Measurements from ENCODE around the gene LRRC46.

LRRC46 gene

DNA sequence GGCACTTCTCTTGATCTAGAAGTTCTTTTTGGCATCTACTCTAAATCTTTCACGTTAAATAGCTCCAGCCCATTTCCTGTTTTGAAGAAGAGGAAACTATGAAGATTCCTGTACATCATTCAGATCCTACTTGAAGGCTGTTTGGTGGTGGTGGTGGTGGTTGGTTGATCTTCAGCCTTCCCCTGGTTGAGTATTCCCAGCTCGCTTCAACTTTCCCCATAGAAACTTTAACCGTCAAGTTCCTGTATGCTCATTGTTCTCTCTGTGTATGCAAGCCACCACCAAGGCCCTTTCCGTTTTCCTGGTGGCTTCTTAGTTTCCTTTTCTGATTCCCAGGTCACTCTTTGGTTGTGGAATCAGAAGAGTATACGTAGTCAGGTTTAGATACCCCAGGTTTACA, 3.3 kb downstream of the LRRC46 start:
- no peak for DNase-seq

DNA sequence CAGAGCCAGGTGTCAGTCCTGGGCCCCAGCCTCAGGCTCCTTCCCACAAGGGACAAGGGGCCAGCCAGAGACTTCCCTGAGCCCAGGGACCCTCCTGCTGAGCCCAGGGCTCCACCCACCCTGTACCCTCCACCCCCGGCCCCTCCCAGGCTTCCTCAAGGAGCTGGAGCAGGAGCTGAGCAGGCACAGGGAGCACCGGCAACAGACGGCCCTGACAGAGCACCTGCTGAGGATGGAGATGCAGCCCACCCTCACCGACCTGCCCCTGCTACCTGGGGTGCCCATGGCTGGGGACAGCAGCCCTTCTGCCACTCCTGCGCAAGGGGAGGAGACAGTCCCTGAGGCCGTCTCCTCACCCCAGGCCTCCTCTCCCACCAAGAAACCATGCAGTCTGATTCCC, 5.1 kb downstream of the LRRC46 start:
- DNase-seq: no peak

DNA sequence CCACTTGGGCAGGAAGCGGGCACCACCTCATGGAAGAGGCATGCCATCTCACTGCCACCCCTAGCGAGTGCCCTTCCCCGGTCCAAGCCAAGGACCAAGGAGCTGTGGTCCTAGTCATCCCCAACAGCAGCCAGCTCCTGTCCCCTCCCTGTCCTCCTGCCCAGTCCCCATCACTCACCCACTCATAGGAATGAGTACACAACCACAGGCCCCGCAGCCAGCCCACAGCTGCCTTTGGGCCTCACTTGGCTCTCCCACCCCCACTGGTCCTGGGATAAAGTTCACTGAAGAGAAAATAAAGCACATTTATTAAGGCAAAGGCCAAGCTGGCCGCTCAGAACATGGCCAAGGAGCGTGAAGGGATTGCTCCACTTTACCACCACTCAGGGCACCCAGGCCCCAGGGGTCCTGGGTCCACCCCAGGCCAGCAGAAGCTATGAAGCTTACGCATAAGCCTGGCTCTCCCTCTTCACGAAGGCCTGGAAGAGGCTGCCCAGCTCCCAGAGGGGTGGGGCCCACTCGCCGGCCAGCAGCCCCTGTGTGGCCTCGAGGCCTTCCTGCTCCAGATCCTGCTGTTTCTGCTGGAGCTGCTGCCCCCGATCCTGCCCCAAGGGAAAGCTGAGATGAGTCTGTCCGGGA, 6.0 kb downstream of the LRRC46 start:
- no peak for DNase-seq

DNA sequence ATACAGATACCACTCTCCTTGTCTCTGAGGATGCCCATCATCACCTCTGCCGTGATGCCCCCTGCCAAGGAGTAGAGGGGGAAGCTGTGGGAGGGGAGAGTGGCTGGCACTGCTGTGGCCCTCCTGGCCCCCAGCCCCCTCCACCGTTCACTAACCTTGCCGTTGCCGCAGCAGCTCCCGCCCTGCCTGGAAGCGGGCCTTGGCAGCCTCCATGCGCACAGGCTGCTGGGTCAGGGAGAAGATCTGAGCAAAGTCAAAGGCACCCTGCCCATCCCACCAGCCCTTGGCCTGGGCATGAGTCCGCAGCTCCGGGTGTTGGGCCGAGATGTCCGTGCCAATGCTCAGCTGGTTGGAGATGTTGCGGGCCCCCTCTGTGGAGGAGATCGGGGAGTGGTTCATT, 7.2 kb downstream of the LRRC46 start:
- DNase-seq: no peak

DNA sequence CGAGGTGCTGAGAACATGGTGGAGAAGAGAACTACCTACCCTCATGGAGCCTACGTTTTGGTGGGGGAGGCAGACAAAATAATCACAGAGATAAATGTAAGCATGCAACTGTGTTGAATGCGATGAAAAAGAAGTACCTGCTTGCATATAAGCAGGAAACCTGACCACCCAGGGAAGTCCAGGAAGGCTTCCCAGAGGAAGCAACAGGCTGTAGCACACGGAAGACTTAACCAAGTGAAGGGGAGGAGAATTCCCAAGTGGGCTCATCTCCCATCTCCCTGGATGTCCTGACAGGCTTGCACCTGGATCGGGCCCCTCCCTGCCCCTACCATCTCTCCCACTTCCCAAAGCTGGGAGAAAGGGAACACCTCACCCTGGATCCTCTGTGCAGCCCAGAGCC, 7.6 kb downstream of the LRRC46 start:
- DNase-seq: no peak

DNA sequence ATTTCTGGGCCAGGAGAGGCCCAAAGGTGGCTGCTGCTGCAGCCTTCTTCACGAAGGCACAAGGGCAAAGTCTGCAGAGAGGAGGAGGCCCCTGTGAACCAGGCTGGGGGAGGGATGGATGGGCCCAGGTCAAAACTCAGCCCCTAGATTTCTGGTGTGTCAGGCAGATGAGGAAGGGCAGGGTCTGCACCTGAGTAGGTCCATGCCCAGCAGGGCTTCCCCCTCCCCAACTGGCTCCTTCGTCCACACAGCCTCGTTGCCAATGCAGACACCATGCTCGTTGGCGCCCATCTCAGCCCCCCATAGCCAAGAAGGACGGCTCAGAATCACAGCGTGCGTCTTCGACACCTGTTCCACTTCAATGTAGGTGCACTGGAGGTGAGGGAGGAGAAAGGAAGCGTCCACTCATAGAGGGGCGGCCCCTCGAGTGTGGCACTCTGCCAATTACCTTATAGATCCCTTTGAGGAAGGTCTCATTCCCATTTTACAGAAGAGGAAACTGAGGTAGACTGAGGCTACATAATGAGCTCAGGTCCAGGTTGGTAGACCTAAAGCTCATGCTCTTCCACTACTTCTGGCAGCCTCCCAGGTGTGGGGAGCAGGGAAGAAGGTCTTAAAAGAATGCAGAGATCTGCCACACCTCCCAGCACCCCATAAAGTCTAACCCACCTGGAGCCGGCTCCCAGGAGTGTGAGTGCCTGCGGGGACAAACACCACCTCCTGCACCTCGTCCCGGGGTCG, 8.7 kb downstream of the LRRC46 start:
- DNase-seq: no peak

DNA sequence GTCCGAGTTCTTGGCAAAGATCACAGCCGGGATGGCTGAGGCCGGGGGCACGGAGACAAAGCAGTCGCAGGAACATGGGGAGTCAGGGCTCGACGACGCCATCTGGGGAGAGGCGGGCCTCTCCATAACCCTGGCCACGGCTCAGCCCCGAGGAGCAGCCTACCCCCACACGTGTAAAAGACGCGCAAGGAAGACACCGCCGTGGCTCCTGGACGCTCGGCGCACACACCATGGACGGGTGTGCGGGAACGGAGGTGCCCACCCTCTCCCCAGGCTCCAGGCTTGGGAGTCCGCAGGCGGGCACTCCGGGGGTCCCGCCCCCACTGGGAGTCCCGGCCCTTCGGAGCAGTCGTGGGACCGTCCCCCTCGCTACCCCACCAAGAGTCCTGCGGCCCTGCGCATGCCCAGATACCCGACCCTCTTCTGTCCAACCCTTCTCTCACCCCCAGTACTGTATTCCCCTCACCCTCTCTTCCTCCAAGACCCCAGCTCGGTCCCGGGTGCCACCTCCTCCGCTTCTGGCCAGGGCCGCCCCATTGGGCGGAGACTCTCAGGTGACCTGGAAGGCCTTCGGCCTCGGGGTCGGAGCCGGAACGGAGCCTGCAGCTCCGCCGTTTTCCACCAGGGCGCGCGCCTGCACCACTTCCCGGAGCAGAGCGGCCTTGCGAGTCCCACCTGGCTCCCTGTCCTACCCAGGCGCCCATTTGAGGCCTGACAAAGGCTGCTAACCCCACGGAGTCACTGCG, 9.4 kb downstream of the LRRC46 start, which contains the start of gene SCRN2:
SCRN2 (minus strand) TSS at position 532 of the 746 bp plus-strand sequence; CDS start at position 102, 430 bp downstream.
- DNase-seq: peak; percentile 80

DNA sequence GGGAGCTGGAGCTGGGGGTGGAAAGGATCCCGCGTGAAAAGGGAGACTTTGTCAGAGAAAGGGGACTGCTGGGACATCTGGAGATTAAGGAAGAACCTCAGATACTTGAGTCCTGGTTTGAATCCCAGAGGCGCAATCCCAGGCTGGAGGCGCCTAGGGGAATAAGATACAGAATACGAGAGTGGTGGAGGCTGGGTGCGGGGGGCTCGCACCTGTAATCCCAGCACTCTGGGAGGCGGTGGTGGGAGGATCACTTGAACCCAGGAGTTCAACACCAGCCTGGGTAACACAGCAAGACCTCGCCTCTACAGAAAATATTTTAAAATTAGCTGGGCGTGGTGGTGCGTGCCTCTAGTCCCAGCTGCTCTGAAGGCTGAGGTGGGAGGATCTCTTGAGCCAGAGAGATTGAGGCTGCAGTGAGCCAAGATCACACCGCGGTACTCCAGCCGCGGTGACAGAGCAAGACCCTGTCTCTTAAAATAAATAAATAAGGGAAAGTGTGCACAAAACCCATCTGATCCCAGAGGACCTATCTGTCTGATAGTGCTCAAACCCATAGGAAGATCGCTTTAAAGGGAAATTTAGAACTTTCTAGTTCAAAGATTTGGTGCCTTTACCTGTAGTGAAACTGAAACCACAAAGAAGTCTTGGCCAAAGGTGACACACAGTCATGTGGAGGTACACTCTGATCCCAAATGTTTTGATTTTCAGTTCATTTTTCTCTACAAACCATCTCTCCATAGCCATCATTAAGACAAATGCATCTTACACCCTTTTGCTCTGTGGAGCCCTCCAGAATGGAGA, 10.2 kb downstream of the LRRC46 start:
- no peak for DNase-seq

DNA sequence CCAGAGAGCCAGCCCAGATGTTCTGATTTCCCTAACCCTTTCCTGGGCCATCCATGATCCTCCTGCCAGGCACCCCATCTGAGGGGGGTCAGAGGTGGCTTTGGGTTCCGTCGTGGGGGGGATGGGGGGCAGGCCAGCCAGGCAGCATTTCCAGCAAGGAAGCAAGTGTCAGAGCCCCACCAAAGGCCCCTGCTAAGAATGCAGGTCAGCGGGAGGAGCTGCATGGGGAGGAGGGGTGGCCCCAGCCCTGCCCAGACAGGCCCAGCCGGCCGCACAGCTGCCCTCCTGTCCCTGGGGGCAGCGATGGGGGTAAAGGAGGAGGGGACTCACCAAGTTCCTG, 11.9 kb downstream of the LRRC46 start:
- DNase-seq: no peak

DNA sequence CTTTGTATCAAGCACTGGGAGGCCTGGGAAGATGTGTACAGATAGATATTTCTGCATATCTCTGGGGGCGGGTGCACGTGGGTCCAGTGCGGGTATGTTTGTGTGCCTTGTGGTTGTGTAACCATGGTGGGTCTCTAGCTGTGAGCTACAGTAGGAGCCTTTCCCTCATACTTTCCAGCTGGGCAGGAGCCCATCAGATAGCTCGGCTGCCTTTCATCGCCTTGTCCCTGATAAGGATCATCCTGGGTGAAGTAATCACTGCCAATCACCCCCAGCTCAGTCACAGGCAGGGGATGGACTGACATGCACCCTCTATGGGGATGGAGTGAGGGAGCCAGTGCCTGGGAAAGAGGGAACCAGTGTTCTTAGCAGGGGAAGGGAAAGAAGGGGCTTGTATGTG, 12.8 kb downstream of the LRRC46 start:
- no peak for DNase-seq

DNA sequence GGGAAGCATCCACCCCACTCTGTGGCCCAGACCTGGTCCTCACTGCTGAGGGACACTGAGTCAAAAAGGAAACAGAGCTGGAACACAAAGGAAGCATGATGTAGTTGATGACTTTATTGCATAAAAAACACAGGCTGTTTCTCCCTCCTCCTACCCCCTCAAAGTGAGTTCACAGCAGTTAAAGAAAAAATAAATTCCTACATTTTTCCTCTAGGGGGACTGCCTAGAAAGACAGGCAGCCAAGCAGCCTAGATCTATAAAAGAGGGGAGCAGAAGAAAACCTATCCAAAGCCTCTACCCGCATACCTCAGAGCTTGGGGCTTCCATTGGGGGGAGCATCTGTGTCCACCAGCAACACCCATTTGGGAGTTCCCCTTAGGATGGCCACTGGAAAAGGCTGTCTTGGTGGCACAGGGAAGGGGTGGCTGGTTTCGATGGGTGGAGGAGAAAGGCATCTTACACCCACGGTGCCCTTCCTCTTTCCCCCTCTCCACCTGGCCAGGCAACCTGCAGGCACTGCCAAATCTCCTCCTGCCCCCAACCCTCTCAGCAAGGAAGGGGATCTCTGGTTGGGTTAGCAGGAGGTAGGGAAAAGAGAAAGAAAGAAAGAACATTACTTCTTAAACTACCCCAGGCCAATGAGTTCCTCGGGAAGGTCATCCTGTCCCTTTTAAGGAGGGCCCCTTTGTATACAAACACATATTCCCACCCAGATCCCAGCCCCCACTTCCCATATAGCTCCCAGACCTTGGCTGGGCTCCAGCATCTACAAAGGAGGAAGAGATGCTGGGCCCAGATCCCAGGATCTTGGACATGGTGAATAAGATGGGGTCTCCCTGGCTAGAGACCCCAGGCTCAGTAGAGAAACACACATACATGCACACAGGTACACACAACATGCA, 13.6 kb downstream of the LRRC46 start:
- DNase-seq: no peak

DNA sequence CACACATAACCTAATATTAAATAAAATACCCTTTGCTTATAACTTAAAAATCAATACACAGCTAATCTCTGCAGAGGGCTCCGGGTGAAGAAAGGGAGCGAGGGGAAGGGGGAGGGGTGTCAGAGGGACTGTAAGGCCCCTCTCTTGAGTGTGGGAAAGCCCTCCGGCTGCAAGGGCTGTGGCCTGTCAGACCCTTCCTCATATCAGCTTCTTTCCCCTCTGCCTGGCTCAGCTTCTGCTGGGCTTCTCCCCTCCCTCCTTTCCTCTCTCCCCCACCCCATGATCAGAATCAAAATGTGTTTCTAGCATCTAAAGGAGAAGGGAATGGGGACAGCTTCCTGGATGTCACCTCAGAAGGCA, 14.2 kb downstream of the LRRC46 start:
- DNase-seq: no peak

DNA sequence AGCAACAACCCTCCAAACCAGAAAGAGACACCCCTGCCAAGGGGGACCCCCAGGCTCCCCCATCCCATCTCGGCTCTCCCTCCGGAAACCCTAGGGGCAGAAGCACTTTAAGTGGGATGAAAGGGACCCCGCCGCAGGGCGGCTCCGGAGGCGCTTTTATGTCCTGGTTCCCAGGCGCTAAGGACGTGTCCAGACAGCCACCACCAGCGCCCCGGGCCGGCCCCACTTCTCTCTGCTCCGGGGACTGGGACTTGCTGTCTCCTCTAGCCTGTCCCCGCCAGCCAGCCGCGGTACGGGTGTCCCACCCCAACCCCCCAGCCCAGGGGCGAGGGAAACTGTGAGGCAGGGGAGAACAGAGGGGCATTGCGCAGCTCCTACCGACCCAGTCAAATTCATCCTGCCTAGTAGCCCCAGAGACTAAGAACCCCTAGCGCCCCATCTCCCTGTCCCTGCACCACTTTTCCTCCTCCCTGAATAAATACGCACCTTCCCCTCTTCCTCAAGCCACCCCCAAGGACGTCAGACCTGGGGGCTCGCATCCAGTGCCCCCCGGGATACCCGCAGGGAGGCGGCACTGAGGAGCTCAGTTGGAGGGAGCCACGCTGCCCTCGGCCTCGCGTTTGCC, 15.4 kb downstream of the LRRC46 start:
- no peak for DNase-seq

DNA sequence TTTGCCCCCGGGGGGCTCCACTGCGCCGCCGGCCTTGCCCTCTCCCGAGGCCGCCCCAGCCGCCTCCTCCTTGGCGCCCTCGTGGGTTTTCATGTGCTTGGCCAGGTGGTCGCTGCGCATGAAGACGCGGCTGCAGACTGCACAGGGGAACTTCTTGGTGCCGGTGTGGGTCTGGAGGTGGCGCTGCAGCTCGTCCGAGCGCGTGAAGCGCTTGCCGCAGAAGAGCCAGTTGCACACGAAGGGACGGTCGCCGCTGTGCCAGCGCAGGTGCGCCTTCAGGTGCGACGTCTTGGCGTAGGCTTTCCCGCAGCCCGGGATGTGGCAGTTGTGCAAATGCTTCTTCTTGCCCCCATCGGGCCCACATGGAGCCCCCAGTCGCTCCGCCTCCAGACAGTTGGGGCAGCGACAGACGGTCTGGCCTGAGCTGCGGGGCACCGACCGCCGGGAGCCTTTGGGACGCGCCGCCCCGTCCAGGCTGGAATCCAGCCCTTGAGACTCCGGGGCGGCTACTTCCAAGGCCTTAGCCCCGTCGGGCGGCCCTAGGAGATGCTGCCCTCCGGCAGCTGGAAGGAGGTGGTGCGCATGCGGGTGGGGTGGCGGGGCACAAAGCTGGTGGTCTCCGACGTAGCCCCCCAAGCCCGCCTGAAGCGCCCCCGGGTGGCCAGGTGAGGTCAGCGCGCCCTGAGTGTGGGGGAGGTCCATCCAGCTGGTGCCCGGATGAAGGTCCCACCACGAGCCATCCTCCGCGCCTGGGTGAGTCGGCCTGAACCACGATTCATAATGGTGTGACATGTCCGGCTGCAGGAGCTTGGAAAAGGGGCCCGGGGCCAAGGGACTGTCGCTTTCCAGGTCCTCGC, 16.1 kb downstream of the LRRC46 start:
- DNase-seq: peak; percentile 10

DNA sequence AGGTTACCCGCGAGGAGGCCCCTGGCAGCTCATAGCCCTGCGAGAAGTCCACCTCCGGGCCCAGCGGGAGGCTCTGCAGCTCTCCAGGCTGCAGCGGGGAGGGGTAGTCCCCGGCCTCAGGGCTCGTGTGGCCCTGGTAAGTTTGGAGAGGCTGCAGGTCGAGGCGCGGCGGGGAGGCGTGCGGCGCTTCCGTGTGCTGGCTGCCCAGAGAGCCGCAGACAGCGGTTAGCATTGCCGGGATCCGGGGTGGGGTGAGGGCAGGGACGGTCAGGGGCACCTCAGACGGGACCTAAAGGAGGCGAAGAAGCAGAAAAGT, 16.7 kb downstream of the LRRC46 start:
- no peak for DNase-seq

DNA sequence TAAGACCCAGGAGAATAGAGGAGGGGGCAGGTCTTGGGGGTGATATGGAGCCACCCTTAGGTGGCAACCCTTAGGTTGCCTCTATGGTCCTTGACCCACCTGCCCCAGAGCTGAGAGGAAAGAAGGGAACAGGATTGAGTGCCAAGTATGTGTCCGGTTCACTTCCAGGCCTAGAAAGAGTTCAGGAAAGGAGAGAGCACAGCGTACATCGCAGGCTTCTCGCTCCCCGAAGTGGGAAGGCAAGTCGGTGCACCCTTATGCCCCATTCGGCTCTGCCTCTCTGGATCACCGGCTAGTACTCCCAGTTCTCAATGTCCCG, 18.9 kb downstream of the LRRC46 start:
- DNase-seq: no peak

DNA sequence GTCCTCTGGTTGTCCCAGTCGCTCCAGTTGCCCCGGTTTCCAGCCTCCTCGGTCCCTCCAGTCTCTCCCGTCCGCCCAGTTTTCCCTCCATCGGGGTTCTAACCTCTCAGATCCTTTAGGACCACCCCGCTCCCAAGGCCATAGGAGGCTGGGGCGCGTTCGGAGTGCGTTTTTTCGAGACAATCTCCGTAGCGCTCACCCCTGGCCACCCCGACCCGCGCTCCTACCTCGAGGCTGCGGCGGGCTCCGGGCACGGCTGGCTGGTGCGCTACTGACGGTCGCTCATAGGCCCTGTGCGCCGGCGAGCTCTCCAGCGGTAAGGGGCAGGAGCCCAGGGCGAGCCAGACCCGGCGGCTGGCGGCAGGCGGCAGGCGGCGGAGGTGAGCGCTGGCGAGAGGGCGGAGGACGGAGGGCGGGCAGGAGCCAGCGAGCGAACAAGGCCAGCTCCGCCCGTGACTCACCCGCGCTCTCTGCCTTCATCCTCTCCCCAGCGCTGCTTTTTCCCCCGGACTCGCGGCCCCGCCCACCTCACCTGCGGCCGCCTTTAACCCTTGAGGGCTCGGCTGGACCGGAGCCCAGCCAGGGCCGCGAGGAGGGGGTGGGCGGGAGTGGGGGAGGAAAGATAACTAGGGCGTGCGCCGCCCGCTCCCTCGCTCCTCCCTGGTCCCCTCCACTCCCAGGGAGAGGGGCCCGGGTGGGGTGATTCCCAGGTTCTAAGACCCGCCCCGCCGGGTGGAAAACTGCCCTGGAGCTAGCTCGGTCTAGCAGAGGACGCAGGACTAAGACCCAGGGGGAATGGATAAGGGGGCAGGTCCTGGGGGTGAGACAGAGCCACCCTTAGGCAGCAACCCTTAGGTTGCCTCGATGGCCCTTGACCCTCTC, 19.5 kb downstream of the LRRC46 start, which contains the start of gene SP6:
SP6 (minus strand) TSS at position 472 of the 882 bp plus-strand sequence. CDS start 2,734 bp downstream, outside the sequence.
- DNase-seq: peak; percentile 51

DNA sequence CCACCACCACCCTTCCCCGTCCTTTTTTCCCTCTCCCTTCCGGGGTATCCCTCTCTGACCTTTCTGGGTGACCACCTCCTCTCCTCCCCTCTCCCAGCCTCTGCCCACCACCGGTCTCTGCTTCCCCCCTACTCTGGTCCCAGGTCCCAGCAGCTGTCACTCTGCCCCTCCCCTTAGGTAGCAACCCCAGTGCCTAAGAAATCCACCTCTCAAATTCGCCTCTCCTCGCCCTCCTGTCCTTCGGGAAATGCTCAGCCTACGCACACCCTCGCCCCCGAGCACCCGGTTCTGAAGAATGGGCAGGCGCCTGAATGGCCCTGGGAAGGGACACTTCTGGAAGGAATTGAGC, 20.3 kb downstream of the LRRC46 start:
- no peak for DNase-seq

DNA sequence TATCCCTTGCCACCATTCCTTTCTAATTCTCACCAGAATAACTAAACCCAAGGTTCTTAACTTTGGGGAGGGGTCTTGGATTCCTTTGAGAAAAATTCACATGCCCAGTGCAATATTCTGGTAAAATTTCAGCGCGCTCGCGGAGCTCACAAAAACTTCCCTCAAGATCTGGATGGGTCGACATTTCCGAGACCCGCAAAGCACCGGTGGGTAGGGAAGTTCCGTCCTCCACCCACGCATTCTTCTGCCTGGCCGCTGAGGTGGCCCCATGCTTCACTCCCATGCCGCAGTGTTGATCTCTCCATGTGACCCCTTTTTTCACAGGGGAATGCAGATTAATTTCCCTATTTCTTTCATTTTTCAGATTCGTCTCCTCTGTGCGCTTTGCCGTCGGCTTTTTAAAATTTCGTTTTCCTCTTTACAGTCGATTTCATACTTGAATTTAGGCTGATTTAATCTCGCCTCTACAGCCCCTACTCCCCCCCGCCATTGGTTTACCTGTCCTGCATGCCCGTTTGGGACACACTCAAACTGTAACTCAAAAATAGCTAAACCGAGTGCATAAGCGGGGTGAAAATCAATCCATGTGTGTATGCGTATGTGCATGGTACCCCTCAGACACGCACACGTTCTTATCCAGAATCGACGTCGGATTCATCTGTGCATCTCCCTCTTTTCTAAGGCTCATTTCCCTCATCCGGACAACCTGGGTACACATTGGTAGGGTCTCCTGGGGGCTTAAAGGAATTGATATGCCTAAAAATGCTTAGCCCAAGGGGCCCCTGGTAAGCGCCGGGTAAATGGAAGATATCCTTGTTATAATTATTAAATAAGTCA, 20.9 kb downstream of the LRRC46 start:
- no peak for DNase-seq
